Mesenchymal stem cell (in vitro differentiated cells and primary cell): ENCODE measurements around the gene HCRTR1.

ENCODE experiments used
- DNase-seq: peaks from one replicate; pipeline ENCODE4 v3.0.0-alpha.2; 2013
- H2AFZ ChIP-seq: one replicate; pipeline ENCODE4 v1.6.1; 2013; ENCODE audit warnings: low read depth, mild to moderate bottlenecking, control low read depth, inconsistent platforms, low read length, moderate library complexity
- H2AK5ac ChIP-seq: 2 replicates; pipeline ENCODE4 v1.6.1; 2013; ENCODE audit warnings: low read length, moderate library complexity, mild to moderate bottlenecking, inconsistent platforms; ENCODE audit not compliant: severe bottlenecking
- H2BK120ac ChIP-seq: one replicate; pipeline ENCODE4 v1.6.1; 2013; ENCODE audit warnings: low read depth, mild to moderate bottlenecking, inconsistent platforms, low read length, moderate library complexity
- H2BK12ac ChIP-seq, 2 experiments: one replicate each; pipeline ENCODE4 v1.6.1; 2013; ENCODE audit warnings: inconsistent platforms in 2 of 2, low read length in 2 of 2, mild to moderate bottlenecking in 2 of 2, moderate library complexity in 2 of 2, control low read depth in 1 of 2
- H2BK15ac ChIP-seq: one replicate; pipeline ENCODE4 v1.6.1; 2013; ENCODE audit warnings: mild to moderate bottlenecking, low read depth, inconsistent platforms; ENCODE audit not compliant: poor library complexity, severe bottlenecking
- H2BK5ac ChIP-seq: 2 replicates; pipeline ENCODE4 v1.6.1; 2013; ENCODE audit warnings: low read depth, mild to moderate bottlenecking, low read length, control low read depth, inconsistent platforms; ENCODE audit not compliant: poor library complexity, severe bottlenecking
- H3K14ac ChIP-seq, 2 experiments: one replicate each; pipeline ENCODE4 v1.6.1; 2013; ENCODE audit warnings: inconsistent platforms in 2 of 2, low read length in 2 of 2, control low read depth in 1 of 2, mild to moderate bottlenecking in 1 of 2, moderate library complexity in 1 of 2
- H3K18ac ChIP-seq, 2 experiments: one replicate each; pipeline ENCODE4 v1.6.1; 2013; ENCODE audit warnings: inconsistent platforms in 2 of 2, low read length in 2 of 2, control low read depth in 1 of 2, low read depth in 1 of 2, mild to moderate bottlenecking in 1 of 2
- H3K23ac ChIP-seq, 2 experiments: one replicate each; pipeline ENCODE4 v1.6.1; 2013; ENCODE audit warnings: inconsistent platforms in 2 of 2, low read length in 2 of 2, mild to moderate bottlenecking in 2 of 2, moderate library complexity in 2 of 2, control low read depth in 1 of 2
- H3K27ac ChIP-seq: 2 replicates; pipeline ENCODE4 v1.5.1; 2013; ENCODE audit warnings: mild to moderate bottlenecking, moderate library complexity, low read length, control low read depth, inconsistent platforms; ENCODE audit not compliant: poor library complexity, severe bottlenecking
- H3K27me3 ChIP-seq, 2 experiments: 2 replicates each; pipeline versions ENCODE4 v1.6.1 to v1.7.0; 2013; ENCODE audit warnings: low read length in 2 of 2, mild to moderate bottlenecking in 2 of 2, moderate library complexity in 2 of 2, control low read depth in 1 of 2, inconsistent platforms in 1 of 2; ENCODE audit not compliant: control insufficient read depth in 1 of 2, insufficient read depth in 1 of 2
- H3K36me3 ChIP-seq, 2 experiments: 2 replicates each; pipeline versions ENCODE4 v1.6.1 to v1.7.0; 2013; ENCODE audit warnings: low read length in 2 of 2, control low read depth in 1 of 2, inconsistent platforms in 1 of 2, low read depth in 1 of 2, mild to moderate bottlenecking in 1 of 2; ENCODE audit not compliant: insufficient read depth in 2 of 2, control insufficient read depth in 1 of 2
- H3K4ac ChIP-seq, 2 experiments: one replicate each; pipeline ENCODE4 v1.6.1; 2013; ENCODE audit warnings: inconsistent platforms in 2 of 2, low read length in 2 of 2, mild to moderate bottlenecking in 2 of 2, moderate library complexity in 2 of 2, control low read depth in 1 of 2, low read depth in 1 of 2
- H3K4me1 ChIP-seq: 2 replicates; pipeline ENCODE4 v1.6.1; 2013; ENCODE audit warnings: low read depth, low read length, control low read depth; ENCODE audit not compliant: control insufficient read depth, insufficient read depth
- H3K4me2 ChIP-seq: 2 replicates; pipeline ENCODE4 v1.6.1; 2013; ENCODE audit warnings: low read length, mild to moderate bottlenecking, inconsistent platforms; ENCODE audit not compliant: poor library complexity, severe bottlenecking
- H3K4me3 ChIP-seq, 2 experiments: 2 replicates each; pipeline versions ENCODE4 v1.5.1 to v1.7.0; 2013; ENCODE audit warnings: low read length in 2 of 2, mild to moderate bottlenecking in 2 of 2, control low read depth in 1 of 2, low read depth in 1 of 2; ENCODE audit not compliant: insufficient read depth in 1 of 2
- H3K79me1 ChIP-seq: replicated peaks from 2 replicates; pipeline ENCODE4 v1.6.1; 2013; ENCODE audit warnings: mild to moderate bottlenecking, control low read depth, low read length, inconsistent platforms; ENCODE audit not compliant: poor library complexity, severe bottlenecking
- H3K9ac ChIP-seq: 2 replicates; pipeline ENCODE4 v1.7.0; 2013; ENCODE audit warnings: mild to moderate bottlenecking, low read length, moderate library complexity
- H3K9me3 ChIP-seq: 2 replicates; pipeline ENCODE4 v1.7.0; 2013; ENCODE audit warnings: mild to moderate bottlenecking, low read length; ENCODE audit not compliant: control insufficient read depth
- H4K8ac ChIP-seq: one replicate; pipeline ENCODE4 v1.6.1; 2013; ENCODE audit warnings: inconsistent platforms, mild to moderate bottlenecking, low read length, moderate library complexity
- H4K91ac ChIP-seq: one replicate; pipeline ENCODE4 v1.6.1; 2013; ENCODE audit warnings: mild to moderate bottlenecking, low read length, inconsistent platforms
- WGBS: methylation state at CpG from one replicate; pipeline ENCODE4 v1.1.7; 2013; ENCODE audit warnings: mixed read lengths; 5-methylcytosine and 5-hydroxymethylcytosine counted together

Gene HCRTR1

DNA sequence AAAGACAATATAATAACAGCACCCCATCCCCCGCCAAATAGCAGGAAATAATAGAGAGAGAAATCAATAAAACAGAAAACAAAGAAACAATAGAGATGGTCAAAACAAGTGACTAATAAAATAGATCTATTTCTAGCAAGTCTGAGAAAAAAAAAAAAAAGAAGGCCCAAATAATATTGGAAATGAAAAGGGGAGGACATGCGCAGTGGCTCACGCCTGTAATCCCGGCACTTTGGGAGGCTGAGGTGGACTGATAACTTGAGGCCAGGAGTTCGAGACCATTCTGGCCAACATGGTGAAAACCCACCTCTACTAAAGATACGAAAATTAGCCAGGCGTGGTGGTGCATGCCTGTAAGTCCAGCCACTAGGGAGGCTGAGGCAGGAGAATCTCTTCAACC lies 18.5 kb upstream of the HCRTR1 start:
- DNase-seq: no peak
- Histone ChIP-seq H2BK5ac (no peak overlapping the region), H4K91ac (no peak overlapping the region), H3K14ac (no peak overlapping the region), H2AK5ac (no peak overlapping the region), H3K9ac (no peak overlapping the region), H4K8ac (no peak overlapping the region), H2AFZ (no peak overlapping the region), H3K4me2 (no peak overlapping the region), H3K79me1 (no peaks in the 10 kb centered on the region), H3K23ac (no peak overlapping the region), H2BK120ac (no peak overlapping the region), H2BK12ac (no peak overlapping the region), H3K36me3 (no peaks in the 10 kb centered on the region), H3K27me3 (no peaks in the 10 kb centered on the region), H3K4me1 (no peaks in the 10 kb centered on the region), H2BK15ac (no peak overlapping the region), H3K4ac (no peak overlapping the region), H3K9me3 (no peaks in the 10 kb centered on the region), H3K27ac (no peak overlapping the region), H3K4me3 (no peak overlapping the region), H3K18ac (no peak overlapping the region)
- WGBS: 72% methylated on average over 6 of the region's 7 CpGs

- H3K4me1 ChIP-seq: no peaks in the 10 kb centered on the region
- H3K9me3 ChIP-seq: no peaks in the 10 kb centered on the region
- no peak overlapping the region for H4K91ac ChIP-seq
- H3K18ac ChIP-seq: no peak overlapping the region
- DNase-seq: no peak
- WGBS: no CpG with 5 or more reads among the region's 2 CpGs
- no peak overlapping the region for H4K8ac ChIP-seq
- no peak overlapping the region for H3K4me2 ChIP-seq
- H2BK120ac ChIP-seq: no peak overlapping the region
- H3K79me1 ChIP-seq: no peaks in the 10 kb centered on the region
- H3K9ac ChIP-seq: no peak overlapping the region
- no peak overlapping the region for H2BK5ac ChIP-seq
- no peaks in the 10 kb centered on the region for H3K27me3 ChIP-seq
- no peak overlapping the region for H3K23ac ChIP-seq
- H3K4me3 ChIP-seq: no peak overlapping the region
- H3K27ac ChIP-seq: no peak overlapping the region
- H2AFZ ChIP-seq: no peak overlapping the region
- no peak overlapping the region for H2BK15ac ChIP-seq
- no peak overlapping the region for H3K14ac ChIP-seq
- H3K36me3 ChIP-seq: no peaks in the 10 kb centered on the region
- H2AK5ac ChIP-seq: no peak overlapping the region
- no peak overlapping the region for H2BK12ac ChIP-seq
- no peak overlapping the region for H3K4ac ChIP-seq
Observed at GRCh38 chr1:31600641-31601040, 16.8 kb upstream of the HCRTR1 start.

- Histone ChIP-seq H3K14ac (no peak overlapping the region), H2AFZ (no peak overlapping the region), H4K91ac (no peak overlapping the region), H2BK15ac (no peak overlapping the region), H3K27ac (no peak overlapping the region), H2BK12ac (no peak overlapping the region), H2BK120ac (no peak overlapping the region), H4K8ac (no peak overlapping the region), H2BK5ac (no peak overlapping the region), H3K4me1 (no peaks in the 10 kb centered on the region), H3K23ac (no peak overlapping the region), H2AK5ac (no peak overlapping the region), H3K4me2 (no peak overlapping the region), H3K9me3 (no peaks in the 10 kb centered on the region), H3K79me1 (no peaks in the 10 kb centered on the region), H3K36me3 (no peaks in the 10 kb centered on the region), H3K18ac (no peak overlapping the region), H3K9ac (no peak overlapping the region), H3K4me3 (no peak overlapping the region), H3K27me3 (peaks cover 0 to 1% of the 10 kb centered on the region in 2 experiments), H3K4ac (no peak overlapping the region)
- DNase-seq: no peak
- WGBS: no CpG with 5 or more reads among the region's 2 CpGs
Observed at GRCh38 chr1:31602081-31602480, 15.4 kb upstream of the HCRTR1 start.

DNA sequence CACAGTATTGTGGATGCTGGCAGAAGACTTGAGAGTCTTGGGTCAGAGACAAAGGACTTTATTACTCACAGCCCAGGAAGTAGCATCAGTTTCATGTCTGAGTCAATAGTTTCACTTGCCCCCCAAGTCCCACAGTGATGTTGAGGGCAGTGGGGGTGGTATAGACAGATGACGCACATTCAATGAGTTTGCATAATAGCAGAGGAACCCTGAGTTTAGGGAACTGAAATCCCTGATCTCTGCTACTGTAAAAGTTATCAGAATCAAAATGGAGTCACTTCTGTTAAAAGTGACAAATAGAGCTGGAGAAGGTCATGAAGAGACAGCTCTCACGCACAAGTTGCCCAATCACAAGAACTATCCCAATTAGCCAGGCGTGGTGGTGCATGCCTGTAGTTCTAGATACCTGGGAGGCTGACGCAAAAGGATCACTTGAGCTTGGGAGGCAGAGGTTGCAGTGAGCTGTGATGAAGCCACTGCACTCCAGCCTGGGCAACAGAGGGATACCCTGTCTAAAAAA lies 11.5 kb upstream of the HCRTR1 start:
- Histone ChIP-seq H2BK12ac (no peak overlapping the region), H3K14ac (no peak overlapping the region), H2BK15ac (no peak overlapping the region), H3K23ac (no peak overlapping the region), H3K79me1 (no peaks in the 10 kb centered on the region), H3K36me3 (no peaks in the 10 kb centered on the region), H3K9me3 (no peaks in the 10 kb centered on the region), H4K8ac (no peak overlapping the region), H3K4ac (no peak overlapping the region), H3K27me3 (peaks cover 0 to 9% of the 10 kb centered on the region in 2 experiments), H4K91ac (no peak overlapping the region), H3K4me1 (no peaks in the 10 kb centered on the region), H3K18ac (no peak overlapping the region), H3K27ac (no peak overlapping the region), H2BK5ac (no peak overlapping the region), H3K4me3 (no peak overlapping the region), H3K4me2 (no peak overlapping the region), H2AK5ac (no peak overlapping the region), H3K9ac (peak overlapping the region; percentile 8), H2BK120ac (no peak overlapping the region), H2AFZ (no peak overlapping the region)
- 85% methylated on average over 4 of the region's 4 CpGs for WGBS
- no peak for DNase-seq
